ENCODE results near the gene MORC4.

MORC4 gene

DNA sequence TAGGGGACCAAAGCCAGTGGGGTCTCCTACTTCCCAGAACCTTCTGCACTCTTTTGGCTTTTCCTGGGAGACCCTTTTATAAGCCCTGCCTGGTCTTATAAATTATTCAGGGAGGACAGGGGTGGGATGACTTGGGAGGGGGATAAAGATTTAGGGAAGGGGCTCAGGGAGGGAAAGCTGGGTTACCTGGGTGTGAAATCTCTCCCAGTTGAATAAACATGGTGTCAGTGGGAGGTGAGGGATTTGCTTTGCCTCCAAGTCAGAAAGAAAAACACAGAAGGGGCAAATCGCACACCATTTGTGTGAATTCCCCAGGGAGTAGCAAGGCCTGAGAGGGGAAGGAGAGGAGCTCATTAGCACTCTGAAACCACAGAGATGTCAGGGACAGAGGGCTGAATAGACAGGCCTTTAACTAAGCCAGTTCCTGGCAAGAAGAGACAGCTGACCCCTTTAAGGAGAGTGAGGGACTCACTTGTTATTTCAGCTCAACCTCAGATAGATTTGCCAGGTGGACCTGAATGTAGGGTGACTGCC, 96.7 kb downstream of the MORC4 start, which contains the start of gene RIPPLY1:
RIPPLY1 (minus strand) TSS at position 51 of the 534 bp plus-strand sequence. CDS start 54 bp downstream, outside the sequence.
- Histone ChIP-seq H4K20me1 (ENCODE audit: low read depth, low read length) (no peaks in the 10 kb centered on the region), H3K4me2 (ENCODE audit: low read depth, low read length, poor library complexity, severe bottlenecking) (no peak within 1 kb of the TSS), H3K27ac (ENCODE audit: low read depth, low read length) (no peak within 1 kb of the TSS), H3K36me3 (ENCODE audit: low read length) (no peaks in the 10 kb centered on the region), H3K9ac (ENCODE audit: low read length) (no peak within 1 kb of the TSS), H3F3A (ENCODE audit: insufficient read depth) (no peaks in the 10 kb centered on the region), H3K4me3 (ENCODE audit: insufficient read depth, low read length, poor library complexity, severe bottlenecking) (no peak within 1 kb of the TSS), H3K9me2 (replicated peaks; ENCODE audit: insufficient read depth, low read length) (no peaks in the 10 kb centered on the region), H3K79me2 (ENCODE audit: insufficient read depth, low read length) (no peaks in the 10 kb centered on the region), H2AFZ (ENCODE audit: low read depth, low read length, severe bottlenecking) (no peak within 1 kb of the TSS), H3K9me3 (ENCODE audit: insufficient read depth, low read length) (no peaks in the 10 kb centered on the region), H3K27me3 (ENCODE audit: low read length) (no peaks in the 10 kb centered on the region)
- TF ChIP-seq, protein P1, sequence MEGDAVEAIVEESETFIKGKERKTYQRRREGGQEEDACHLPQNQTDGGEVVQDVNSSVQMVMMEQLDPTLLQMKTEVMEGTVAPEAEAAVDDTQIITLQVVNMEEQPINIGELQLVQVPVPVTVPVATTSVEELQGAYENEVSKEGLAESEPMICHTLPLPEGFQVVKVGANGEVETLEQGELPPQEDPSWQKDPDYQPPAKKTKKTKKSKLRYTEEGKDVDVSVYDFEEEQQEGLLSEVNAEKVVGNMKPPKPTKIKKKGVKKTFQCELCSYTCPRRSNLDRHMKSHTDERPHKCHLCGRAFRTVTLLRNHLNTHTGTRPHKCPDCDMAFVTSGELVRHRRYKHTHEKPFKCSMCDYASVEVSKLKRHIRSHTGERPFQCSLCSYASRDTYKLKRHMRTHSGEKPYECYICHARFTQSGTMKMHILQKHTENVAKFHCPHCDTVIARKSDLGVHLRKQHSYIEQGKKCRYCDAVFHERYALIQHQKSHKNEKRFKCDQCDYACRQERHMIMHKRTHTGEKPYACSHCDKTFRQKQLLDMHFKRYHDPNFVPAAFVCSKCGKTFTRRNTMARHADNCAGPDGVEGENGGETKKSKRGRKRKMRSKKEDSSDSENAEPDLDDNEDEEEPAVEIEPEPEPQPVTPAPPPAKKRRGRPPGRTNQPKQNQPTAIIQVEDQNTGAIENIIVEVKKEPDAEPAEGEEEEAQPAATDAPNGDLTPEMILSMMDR (IDR thresholded peaks at IDR 0.05; ENCODE audit: insufficient read depth, low read length, poor library complexity, severe bottlenecking) = no peak
- TF ChIP-seq EZH2phosphoT487 (conservative IDR thresholded peaks at IDR 0.05; ENCODE audit: low read length) = no peak

GRCh38 chrX:106902684-106903083, 97.3 kb downstream of the MORC4 start:
- no peaks in the 10 kb centered on the region for H4K20me1 ChIP-seq (ENCODE audit: low read depth, low read length)
- TF ChIP-seq, protein P1 (IDR thresholded peaks at IDR 0.05; ENCODE audit: insufficient read depth, low read length, poor library complexity, severe bottlenecking) = no peak
- no peak for TF ChIP-seq EZH2phosphoT487 (conservative IDR thresholded peaks at IDR 0.05; ENCODE audit: low read length)
- H3K27me3 ChIP-seq (ENCODE audit: low read length) = no peaks in the 10 kb centered on the region
- no peak overlapping the region for H2AFZ ChIP-seq (ENCODE audit: low read depth, low read length, severe bottlenecking)
- H3K36me3 ChIP-seq (ENCODE audit: low read length) = no peaks in the 10 kb centered on the region
- H3K9me3 ChIP-seq (ENCODE audit: insufficient read depth, low read length) = no peaks in the 10 kb centered on the region
- no peak overlapping the region for H3K4me2 ChIP-seq (ENCODE audit: low read depth, low read length, poor library complexity, severe bottlenecking)
- H3K27ac ChIP-seq (ENCODE audit: low read depth, low read length) = no peak overlapping the region
- no peak overlapping the region for H3K9ac ChIP-seq (ENCODE audit: low read length)
- no peaks in the 10 kb centered on the region for H3K79me2 ChIP-seq (ENCODE audit: insufficient read depth, low read length)
- H3K4me3 ChIP-seq (ENCODE audit: insufficient read depth, low read length, poor library complexity, severe bottlenecking) = no peak overlapping the region
- H3K9me2 ChIP-seq (replicated peaks; ENCODE audit: insufficient read depth, low read length) = no peaks in the 10 kb centered on the region
- no peaks in the 10 kb centered on the region for H3F3A ChIP-seq (ENCODE audit: insufficient read depth)

DNA sequence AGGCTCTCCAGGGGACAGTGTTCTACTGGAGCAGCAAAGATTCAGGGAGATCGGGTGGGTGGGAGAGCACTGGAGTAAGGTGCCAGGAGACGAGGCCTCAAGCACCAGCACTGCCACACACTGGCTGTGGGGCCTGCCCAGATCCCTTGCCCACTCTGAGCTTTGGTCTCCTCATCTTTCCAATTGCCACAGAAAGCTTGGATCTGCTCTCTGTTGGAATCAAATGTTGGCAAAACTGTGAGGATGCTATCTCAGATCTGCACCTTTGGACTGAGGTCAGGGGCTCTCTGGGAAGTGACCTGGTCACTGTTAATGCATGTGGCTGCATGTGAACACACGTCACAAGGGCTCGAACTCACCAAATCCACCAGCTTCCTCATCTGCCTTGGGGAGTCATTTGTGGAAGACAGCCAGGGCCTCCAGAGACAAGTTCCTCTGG, 98.2 kb downstream of the MORC4 start:
- Histone ChIP-seq H3K36me3 (ENCODE audit: low read length) (no peaks in the 10 kb centered on the region), H3K79me2 (ENCODE audit: insufficient read depth, low read length) (no peaks in the 10 kb centered on the region), H4K20me1 (ENCODE audit: low read depth, low read length) (no peaks in the 10 kb centered on the region), H3K4me3 (ENCODE audit: insufficient read depth, low read length, poor library complexity, severe bottlenecking) (no peak overlapping the region), H3K27ac (ENCODE audit: low read depth, low read length) (no peak overlapping the region), H3F3A (ENCODE audit: insufficient read depth) (no peaks in the 10 kb centered on the region), H3K9ac (ENCODE audit: low read length) (no peak overlapping the region), H3K27me3 (ENCODE audit: low read length) (no peaks in the 10 kb centered on the region), H3K4me2 (ENCODE audit: low read depth, low read length, poor library complexity, severe bottlenecking) (no peak overlapping the region), H3K9me2 (replicated peaks; ENCODE audit: insufficient read depth, low read length) (no peaks in the 10 kb centered on the region), H2AFZ (ENCODE audit: low read depth, low read length, severe bottlenecking) (no peak overlapping the region), H3K9me3 (ENCODE audit: insufficient read depth, low read length) (no peaks in the 10 kb centered on the region)
- TF ChIP-seq EZH2phosphoT487 (conservative IDR thresholded peaks at IDR 0.05; ENCODE audit: low read length) = no peak
- TF ChIP-seq, protein P1 (IDR thresholded peaks at IDR 0.05; ENCODE audit: insufficient read depth, low read length, poor library complexity, severe bottlenecking) = no peak
